ENCODE results near the gene SH3TC1. TPM values are rescaled to one million over a fixed set of nuclear protein-coding genes. Genes with fewer than 3 reads are reported as not detected.

SH3TC1 gene
- total RNA-seq, 1 donor from 2014 or later: 50.6 TPM

- H3K36me3 ChIP-seq: peaks cover 0 to 5% of the 10 kb centered on the region in 2 donors
- DNase-seq (ENCODE audit: extremely low spot score in 2 of 2): no peak
- H3K9me3 ChIP-seq: no peaks in the 10 kb centered on the region
- intact Hi-C loops (cut with DNase I): no loop called here
- H3K27me3 ChIP-seq: no peaks in the 10 kb centered on the region
- H3K4me3 ChIP-seq: no peak overlapping the region
- no peak overlapping the region for H3K27ac ChIP-seq
- TF ChIP-seq POLR2A (IDR thresholded peaks at IDR 0.05) (no peak), POLR2AphosphoS5 (IDR thresholded peaks at IDR 0.05; ENCODE audit: insufficient read depth in 1 of 2, low read depth in 1 of 2) (no peak), CTCF (IDR thresholded peaks at IDR 0.05) (no peak)
- peaks cover 25% of the 10 kb centered on the region for H3K4me1 ChIP-seq
Observed at GRCh38 chr4:8230033-8230432, 30.9 kb downstream of the SH3TC1 start.

- no peaks in the 10 kb centered on the region for H3K27me3 ChIP-seq
- H3K27ac ChIP-seq: no peak overlapping the region
- TF ChIP-seq POLR2AphosphoS5 (IDR thresholded peaks at IDR 0.05; ENCODE audit: insufficient read depth in 1 of 2, low read depth in 1 of 2): no peak
- TF ChIP-seq CTCF (IDR thresholded peaks at IDR 0.05): no peak
- H3K4me3 ChIP-seq: no peak overlapping the region
- intact Hi-C loops (cut with DNase I): no loop called here
- no peaks in the 10 kb centered on the region for H3K9me3 ChIP-seq
- peaks cover 0 to 5% of the 10 kb centered on the region in 2 donors for H3K36me3 ChIP-seq
- DNase-seq (ENCODE audit: extremely low spot score in 2 of 2): no peak
- H3K4me1 ChIP-seq: peaks cover 25% of the 10 kb centered on the region
Observed at GRCh38 chr4:8230891-8231290, 31.8 kb downstream of the SH3TC1 start.

GRCh38 chr4:8231551-8232049 lies 32.5 kb downstream of the SH3TC1 start:
- no peak for DNase-seq (ENCODE audit: extremely low spot score in 2 of 2)
- H3K27me3 ChIP-seq: no peaks in the 10 kb centered on the region
- intact Hi-C loops (cut with DNase I): no loop called here
- no peak overlapping the region for H3K4me3 ChIP-seq
- no peak overlapping the region for H3K27ac ChIP-seq
- no peaks in the 10 kb centered on the region for H3K9me3 ChIP-seq
- peaks cover 0 to 5% of the 10 kb centered on the region in 2 donors for H3K36me3 ChIP-seq
- TF ChIP-seq CTCF (IDR thresholded peaks at IDR 0.05) (no peak), POLR2A (IDR thresholded peaks at IDR 0.05) (no peak), POLR2AphosphoS5 (IDR thresholded peaks at IDR 0.05; ENCODE audit: insufficient read depth in 1 of 2, low read depth in 1 of 2) (no peak)
- peaks cover 24% of the 10 kb centered on the region for H3K4me1 ChIP-seq

- Histone ChIP-seq H3K4me1 (peaks cover 16% of the 10 kb centered on the region), H3K9me3 (no peaks in the 10 kb centered on the region), H3K36me3 (peaks cover 0 to 5% of the 10 kb centered on the region in 2 donors), H3K27me3 (no peaks in the 10 kb centered on the region), H3K27ac (no peak overlapping the region), H3K4me3 (no peak overlapping the region)
- no peak for DNase-seq (ENCODE audit: extremely low spot score in 2 of 2)
- TF ChIP-seq POLR2A (IDR thresholded peaks at IDR 0.05): no peak
- TF ChIP-seq CTCF (IDR thresholded peaks at IDR 0.05): no peak
- no peak for TF ChIP-seq POLR2AphosphoS5 (IDR thresholded peaks at IDR 0.05; ENCODE audit: insufficient read depth in 1 of 2, low read depth in 1 of 2)
- intact Hi-C loops (cut with DNase I): no loop called here
Observed at GRCh38 chr4:8232748-8233147, 33.7 kb downstream of the SH3TC1 start.

GRCh38 chr4:8233672-8234484 lies 34.8 kb downstream of the SH3TC1 start:
- no peak overlapping the region for H3K27ac ChIP-seq
- H3K9me3 ChIP-seq: no peaks in the 10 kb centered on the region
- no peak overlapping the region for H3K4me3 ChIP-seq
- intact Hi-C loops (cut with DNase I): no loop called here
- H3K36me3 ChIP-seq: peaks cover 0 to 5% of the 10 kb centered on the region in 2 donors
- peaks cover 4% of the 10 kb centered on the region for H3K4me1 ChIP-seq
- TF ChIP-seq POLR2AphosphoS5 (IDR thresholded peaks at IDR 0.05; ENCODE audit: insufficient read depth in 1 of 2, low read depth in 1 of 2) (no peak), CTCF (IDR thresholded peaks at IDR 0.05) (no peak), POLR2A (IDR thresholded peaks at IDR 0.05) (no peak)
- no peaks in the 10 kb centered on the region for H3K27me3 ChIP-seq
- DNase-seq (ENCODE audit: extremely low spot score in 2 of 2): no peak

All from vagina (tissue), 2 donors.